Islet precursor cell (in vitro differentiated cells): ENCODE data around the gene HMOX2.

Experiments used
- DNase-seq: peaks from one replicate; pipeline ENCODE4 v3.0.0-alpha.2; 2018

HMOX2 gene

GRCh38 chr16:4505356-4506147 lies 29.4 kb downstream of the HMOX2 start:
- no peak for DNase-seq

- DNase-seq: peak; percentile 85
Measured at GRCh38 chr16:4506450-4506849, 30.3 kb downstream of the HMOX2 start.

GRCh38 chr16:4507588-4508345 lies 31.6 kb downstream of the HMOX2 start:
- no peak for DNase-seq

GRCh38 chr16:4508806-4509205 lies 32.6 kb downstream of the HMOX2 start:
- DNase-seq: no peak

GRCh38 chr16:4509420-4509819 lies 33.2 kb downstream of the HMOX2 start:
- no peak for DNase-seq

GRCh38 chr16:4510131-4510530 lies 33.9 kb downstream of the HMOX2 start:
- DNase-seq: no peak

- DNase-seq: no peak
Measured at GRCh38 chr16:4510747-4511426, 34.7 kb downstream of the HMOX2 start.

- DNase-seq: peak; percentile 87
Measured at GRCh38 chr16:4511441-4512082, 35.4 kb downstream of the HMOX2 start.

- no peak for DNase-seq
Measured at GRCh38 chr16:4512473-4512872, 36.3 kb downstream of the HMOX2 start.

- DNase-seq: no peak
Measured at GRCh38 chr16:4513086-4513860, 37.1 kb downstream of the HMOX2 start.

- no peak for DNase-seq
Measured at GRCh38 chr16:4513881-4514280, 37.7 kb downstream of the HMOX2 start.

GRCh38 chr16:4514606-4515005 lies 38.4 kb downstream of the HMOX2 start:
- DNase-seq: no peak

GRCh38 chr16:4515611-4516233 lies 39.5 kb downstream of the HMOX2 start:
- DNase-seq: no peak

- peak; percentile 90 for DNase-seq
Measured at GRCh38 chr16:4517812-4518680, 41.8 kb downstream of the HMOX2 start.

GRCh38 chr16:4519274-4520058 lies 43.3 kb downstream of the HMOX2 start:
- peak; percentile 37 for DNase-seq

GRCh38 chr16:4520913-4521312 lies 44.7 kb downstream of the HMOX2 start:
- DNase-seq: no peak

- no peak for DNase-seq
Measured at GRCh38 chr16:4522051-4522581, 45.9 kb downstream of the HMOX2 start.

- peak; percentile 38 for DNase-seq
Measured at GRCh38 chr16:4523686-4524085, 47.5 kb downstream of the HMOX2 start.

- no peak for DNase-seq
Measured at GRCh38 chr16:4524571-4524970, 48.4 kb downstream of the HMOX2 start.

GRCh38 chr16:4525069-4525468 lies 48.9 kb downstream of the HMOX2 start:
- no peak for DNase-seq
